KBM-7 (cell line): ENCODE data around the gene GRK2.
"Not testable (repeated sequence)": the region's sequence is repeated elsewhere in the genome, so short reads cannot be mapped to it uniquely, and the experiment has no call there.

Source experiments
- DNase-seq: peaks from one replicate; pipeline ENCODE4 v3.0.0-alpha.2; 2015
- in situ Hi-C: fragments of 300-500 bp; cut with MboI; formaldehyde crosslinking; loops from 2 replicates; pipeline ENCODE4 v1.14.3; 2020; ENCODE audit warnings: low sequenced_read_pairs, low pct_unique_long_range_greater_than_20kb, mixed read lengths

GRK2 gene

DNA sequence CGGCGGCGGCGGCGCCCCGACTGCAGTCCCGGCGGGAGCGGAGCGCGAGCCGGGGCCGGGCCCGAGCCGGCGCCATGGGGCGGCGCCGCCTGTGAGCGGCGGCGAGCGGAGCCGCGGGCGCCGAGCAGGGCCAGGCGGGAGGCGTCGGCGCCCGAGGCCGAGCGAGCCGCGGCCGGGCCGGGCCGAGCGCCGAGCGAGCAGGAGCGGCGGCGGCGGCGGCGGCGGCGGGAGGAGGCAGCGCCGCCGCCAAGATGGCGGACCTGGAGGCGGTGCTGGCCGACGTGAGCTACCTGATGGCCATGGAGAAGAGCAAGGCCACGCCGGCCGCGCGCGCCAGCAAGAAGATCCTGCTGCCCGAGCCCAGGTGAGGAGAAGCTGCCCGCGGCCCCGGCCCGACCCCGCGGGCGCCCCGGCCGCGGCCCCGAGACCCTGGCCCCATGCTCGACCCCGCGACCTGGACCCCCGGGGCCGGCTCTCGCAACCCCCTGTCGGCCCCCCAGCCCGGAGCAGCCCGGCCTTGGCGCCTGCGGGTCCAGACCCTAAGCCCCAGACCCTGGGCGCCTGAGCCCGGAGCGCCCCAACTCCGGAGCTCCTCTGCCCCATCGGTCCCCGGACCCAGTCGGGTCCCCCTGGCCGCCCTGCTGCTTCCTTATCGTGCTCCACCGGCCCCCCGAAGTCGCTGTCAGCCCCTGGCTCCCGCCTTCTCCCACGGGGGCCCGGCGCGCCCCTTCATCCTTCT is at the start of gene GRK2:
TSS of gene GRK2 (plus strand) at position 25 of the 739 bp plus-strand sequence. CDS start at position 252, 227 bp downstream.
- in situ Hi-C loops, result no loop called here
- DNase-seq, result no peak

DNA sequence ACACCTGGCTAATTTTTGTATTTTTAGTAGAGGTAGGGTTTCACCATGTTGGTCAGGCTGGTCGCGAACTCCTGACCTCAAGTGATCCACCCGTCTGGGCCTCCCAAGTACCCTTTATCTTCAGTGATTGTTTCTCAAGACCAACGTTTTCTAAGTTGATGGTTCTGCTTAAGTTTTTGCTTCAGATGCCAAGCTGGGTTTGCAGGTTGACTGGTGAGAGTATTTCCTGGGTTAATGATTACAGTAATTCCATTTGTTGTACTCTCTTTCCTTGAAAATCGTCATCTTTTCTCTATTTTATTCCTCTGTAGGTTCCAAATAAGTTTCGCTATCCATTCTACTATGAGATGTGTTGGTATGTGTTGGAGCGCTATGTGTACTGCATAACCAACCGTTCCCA is 38.5 kb upstream of the GRK2 start:
- in situ Hi-C loops, result no loop called here
- no peak for DNase-seq

DNA sequence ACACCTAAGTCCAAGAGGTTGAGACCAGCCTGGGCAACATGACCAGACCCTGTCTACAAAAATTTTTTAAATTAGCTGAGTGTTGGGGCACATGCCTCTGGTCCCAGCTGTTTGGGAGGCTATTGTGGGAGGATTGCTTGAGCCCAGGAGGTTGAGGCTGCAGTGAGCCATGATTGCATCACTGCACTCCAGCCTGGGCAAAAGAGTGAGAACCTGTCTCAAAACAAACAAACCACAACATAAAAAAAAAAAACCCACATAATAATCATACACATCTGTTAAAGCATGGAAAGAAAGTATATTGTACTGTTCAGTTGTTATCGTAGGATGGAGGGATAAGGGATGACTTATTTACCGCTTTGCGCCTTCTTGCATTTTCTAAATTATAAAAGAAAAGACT is 35.9 kb upstream of the GRK2 start:
- in situ Hi-C loops, result no loop called here
- no peak for DNase-seq

DNA sequence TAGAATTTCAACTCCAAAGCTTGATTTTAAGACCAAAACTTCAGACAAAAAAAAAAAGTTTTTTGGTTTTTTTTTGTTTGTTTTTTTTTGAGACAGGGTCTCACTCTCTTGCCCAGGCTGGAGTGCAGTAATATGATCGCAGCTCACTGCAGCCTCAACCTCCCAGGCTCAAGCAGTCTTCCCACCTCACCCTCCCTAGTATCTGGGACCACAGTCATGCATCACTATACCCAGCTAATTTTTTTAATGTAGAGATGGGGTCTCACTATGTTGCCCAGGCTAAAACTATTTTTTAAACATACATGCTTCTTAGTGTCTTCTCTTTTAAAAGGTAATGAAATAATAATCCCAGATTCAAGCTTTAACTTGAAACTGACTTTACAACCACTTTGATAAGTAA is 35.4 kb upstream of the GRK2 start:
- no peak for DNase-seq
- in situ Hi-C loops, result no loop called here

DNA sequence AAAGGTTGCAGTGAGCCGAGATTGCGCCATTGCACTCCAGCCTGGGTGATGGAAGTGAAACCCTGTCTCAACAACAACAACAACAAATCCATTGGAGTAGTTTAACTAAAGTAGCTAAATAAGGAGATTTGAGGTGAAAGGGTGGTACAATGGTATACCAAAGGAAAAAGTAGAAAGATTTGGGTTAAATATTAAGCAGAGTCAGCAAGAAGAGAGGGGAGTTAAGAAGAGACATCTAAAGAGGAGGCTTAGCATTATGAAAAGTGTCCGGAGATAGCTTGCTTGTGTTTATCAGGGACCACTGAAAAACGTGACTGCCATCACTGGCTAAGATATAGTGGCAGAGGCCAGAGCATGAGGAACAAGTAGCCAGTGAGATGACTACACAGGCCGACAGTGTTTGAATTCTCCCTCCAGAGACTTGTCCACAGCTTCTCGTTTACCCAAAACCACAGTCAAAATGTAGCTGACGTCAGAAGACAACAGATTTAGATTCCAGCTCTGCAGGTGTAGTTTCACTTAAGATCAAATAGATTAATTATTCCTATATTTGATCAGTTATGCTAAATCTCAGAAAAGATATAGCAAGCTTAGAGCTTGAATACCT is 32.6 kb upstream of the GRK2 start:
- in situ Hi-C loops, result no loop called here
- DNase-seq, result no peak

DNA sequence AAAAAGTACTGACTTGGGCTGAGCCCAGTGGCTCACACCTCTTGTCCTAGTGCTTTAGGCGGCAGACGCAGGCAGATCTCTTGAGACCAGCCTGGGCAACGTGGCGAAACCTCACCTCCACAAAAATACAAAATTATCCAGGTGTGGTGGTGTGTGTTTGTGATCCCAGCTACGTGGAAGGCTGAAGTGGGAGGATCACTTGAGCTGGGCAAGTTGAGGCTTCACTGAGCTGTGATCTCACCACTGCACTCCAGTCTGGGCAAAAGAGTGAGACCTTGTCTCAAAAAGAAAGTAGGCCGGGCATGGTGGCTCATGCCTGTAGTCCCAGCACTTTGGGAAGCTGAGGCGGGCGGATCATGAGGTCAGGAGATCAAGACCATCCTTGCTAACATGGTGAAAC is 31.7 kb upstream of the GRK2 start:
- DNase-seq, in situ Hi-C loops: not testable (repeated sequence)

DNA sequence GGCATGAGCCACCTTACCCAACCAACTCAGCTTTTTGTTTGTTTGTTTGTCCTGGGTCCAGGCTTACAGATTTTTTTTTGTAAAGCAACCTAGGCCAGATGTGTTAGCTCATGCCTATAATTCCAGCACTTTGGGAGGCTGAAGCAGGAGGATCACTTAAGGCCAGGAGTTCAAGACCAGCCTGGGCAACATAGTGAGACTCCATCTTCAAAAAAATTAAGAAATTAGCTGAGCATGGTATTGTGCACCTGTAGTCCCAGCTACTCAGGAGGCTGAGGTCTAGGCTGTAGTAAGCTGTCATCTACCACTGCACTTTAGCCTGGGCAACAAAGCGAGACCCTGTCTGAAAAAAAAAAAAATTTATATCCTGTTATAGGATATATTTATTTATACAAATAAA is 28.7 kb upstream of the GRK2 start:
- no peak for DNase-seq
- in situ Hi-C loops, result no loop called here

DNA sequence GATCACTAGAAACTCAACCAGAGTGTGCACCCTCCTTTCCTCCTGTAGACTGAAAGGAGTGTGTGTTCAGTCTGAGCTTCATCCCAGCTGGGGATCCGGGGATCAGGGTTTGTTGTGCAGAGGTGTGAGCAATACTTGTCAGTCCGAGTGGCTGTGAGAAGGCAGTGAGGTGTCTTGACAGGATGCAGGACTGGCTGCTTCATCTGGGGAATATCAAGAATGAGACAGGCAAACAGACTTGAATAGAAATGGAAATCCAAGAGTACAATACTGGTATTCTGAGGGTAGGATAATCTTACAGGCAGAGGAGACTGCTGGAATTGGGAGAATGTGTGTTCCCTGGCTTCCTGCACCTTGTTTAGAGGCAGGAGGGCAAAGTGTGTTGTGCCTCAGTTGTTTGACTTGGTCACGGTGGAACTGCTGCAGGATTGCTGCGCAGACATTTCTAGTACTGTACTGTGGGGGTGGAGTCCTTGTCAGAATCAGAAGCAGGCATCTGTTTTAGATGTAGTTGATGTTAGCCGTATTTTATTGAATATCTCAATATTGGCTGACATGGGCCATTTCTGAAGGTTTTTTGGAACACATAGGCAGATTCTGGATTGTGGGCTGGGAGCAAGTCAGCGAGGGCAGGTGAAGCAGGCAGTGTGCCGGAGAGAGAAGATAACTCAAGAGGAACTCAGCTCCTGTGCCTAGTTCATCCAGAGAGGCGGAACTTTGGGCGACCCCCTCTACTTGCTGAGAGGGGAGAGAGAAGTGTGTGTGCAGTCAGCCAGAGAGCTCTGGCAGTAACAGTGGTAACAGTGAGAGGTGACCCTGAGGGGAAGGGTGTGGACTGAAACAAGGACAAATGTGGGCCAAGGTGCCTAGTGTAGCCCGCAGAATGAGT is 27.1 kb upstream of the GRK2 start:
- in situ Hi-C loops, result no loop called here
- DNase-seq, result no peak

DNA sequence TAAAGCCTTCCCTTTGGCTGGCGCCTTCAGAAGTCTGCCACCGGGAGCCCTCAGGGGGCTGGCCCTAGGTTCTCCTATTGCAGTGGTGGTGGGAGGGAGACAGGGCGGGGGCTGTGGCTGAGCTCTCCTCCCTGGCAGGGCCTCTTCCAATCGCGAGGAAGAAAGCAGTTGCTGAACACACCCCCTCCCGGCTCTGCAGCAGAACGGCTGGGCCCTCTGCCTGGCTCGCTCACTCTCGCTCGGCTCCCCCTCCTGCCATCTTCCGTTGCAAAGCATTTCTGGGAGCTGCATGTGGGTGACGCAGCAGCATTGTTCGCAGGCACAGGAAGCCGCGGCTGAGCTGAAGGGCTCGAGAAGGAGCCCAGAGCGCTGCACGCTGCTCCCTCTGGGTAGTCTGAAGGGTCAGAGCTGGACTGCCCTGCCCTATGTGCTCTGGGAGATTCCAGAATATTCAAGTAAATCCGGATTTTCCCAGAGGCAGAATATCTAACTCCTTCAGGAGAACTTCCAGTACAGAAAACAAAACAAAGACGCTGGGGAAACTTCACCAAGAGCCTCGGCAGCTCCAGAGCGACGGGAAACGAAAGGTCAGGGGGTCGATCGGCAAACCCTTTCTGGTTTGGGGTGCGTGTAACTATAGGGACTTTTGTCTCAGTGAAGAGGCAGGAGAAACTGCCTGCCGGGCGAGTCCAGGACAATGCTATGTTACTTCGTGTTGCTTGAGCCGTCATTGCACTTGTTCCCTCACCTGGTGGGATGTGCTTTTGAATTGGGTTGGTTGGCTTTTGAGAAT is 26.3 kb upstream of the GRK2 start:
- peak; percentile 99 for DNase-seq
- in situ Hi-C loops, result no loop called here

DNA sequence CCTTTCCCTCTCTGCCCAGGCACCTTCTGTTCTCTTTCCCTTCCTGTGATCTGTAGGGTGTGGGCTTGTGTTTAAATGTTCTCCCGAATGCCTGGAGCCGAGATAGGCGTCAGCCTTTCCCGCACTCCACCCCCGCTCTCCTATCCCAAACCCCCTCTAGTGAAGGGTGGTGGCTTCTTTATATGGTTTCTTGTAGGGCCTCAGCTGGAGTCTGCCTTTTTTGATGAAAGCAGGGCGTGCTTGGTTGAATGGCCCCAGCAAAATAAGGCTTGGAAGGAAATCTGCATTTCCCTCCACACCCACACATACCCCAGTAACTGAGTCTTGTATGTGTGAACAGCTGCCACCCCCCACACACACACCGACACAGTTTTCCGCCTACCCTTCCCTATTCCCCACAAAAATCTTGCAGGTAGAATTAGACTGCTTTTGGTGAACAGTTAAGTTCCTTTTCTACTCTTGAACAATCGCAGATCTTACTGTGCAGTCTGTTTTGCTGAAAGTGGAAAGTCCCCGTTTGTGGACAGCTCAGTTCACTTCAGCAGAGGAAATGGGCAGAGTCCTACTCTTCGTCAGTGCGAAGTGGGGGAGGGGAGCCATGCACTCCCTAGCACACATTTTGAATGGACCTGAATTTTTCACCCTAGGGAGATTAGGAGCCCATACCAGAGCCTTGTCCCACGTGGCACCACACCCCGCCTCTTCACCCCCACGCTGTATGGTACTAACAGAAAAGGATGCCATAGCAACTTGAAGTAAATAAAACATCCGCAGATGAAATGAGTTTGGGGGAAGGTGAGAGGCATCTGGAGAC is 25.5 kb upstream of the GRK2 start:
- DNase-seq, result peak; percentile 78
- in situ Hi-C loops, result no loop called here

DNA sequence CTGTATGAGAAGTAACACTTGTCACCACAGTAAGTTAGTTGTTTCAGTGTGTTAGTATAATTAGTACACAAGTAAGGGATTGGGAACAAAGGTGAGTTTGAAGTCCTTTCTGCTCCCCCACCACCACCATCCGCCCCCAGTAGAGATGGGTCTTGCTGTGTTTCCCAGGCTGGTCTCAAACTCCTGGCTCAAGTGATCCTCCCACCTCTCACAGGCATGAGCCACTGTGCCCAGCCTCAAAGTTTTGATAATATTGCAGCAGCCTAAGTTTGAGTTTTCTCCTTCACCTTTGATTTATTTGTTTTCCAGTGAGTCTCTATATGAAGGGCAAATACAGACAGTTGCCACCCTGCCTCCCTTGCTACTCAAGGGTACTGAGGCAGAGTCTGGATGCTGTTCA is 23.7 kb upstream of the GRK2 start:
- DNase-seq, result no peak
- in situ Hi-C loops, result no loop called here

DNA sequence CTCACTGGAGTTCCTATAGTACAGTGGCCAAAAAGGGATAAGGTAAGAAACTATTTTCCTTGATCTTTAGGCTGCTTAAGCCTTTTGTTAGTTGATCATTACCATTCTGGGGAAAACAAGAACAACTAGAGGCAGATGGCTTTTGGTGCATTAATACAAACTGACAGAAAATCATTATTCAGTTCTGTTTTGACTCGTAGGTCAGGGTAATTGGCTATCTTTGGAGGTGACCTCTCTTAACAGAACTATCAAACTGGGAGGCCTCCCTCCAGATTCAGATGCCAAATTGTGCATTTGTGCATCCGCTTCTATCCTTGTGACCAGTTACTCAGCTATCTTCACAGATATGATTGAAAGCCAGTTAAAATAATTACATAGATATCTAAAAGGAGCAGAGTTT is 23.2 kb upstream of the GRK2 start:
- in situ Hi-C loops, result no loop called here
- DNase-seq, result no peak

DNA sequence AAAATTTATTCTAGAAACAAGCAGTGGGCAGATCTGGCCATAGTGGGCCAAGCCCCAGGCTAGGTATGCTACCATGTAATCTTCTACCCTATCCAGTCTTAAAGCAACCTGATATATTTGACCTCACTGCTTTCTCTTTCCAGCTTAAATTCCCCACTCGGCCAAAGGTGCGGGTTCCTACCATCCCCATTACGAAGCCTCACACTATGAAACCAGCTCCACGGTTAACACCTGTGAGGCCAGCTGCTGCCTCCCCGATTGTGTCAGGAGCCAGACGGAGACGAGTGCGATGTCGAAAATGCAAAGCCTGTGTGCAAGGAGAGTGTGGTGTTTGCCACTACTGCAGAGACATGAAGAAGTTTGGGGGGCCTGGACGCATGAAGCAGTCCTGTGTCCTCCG is 21.2 kb upstream of the GRK2 start:
- DNase-seq, result no peak
- in situ Hi-C loops, result no loop called here

DNA sequence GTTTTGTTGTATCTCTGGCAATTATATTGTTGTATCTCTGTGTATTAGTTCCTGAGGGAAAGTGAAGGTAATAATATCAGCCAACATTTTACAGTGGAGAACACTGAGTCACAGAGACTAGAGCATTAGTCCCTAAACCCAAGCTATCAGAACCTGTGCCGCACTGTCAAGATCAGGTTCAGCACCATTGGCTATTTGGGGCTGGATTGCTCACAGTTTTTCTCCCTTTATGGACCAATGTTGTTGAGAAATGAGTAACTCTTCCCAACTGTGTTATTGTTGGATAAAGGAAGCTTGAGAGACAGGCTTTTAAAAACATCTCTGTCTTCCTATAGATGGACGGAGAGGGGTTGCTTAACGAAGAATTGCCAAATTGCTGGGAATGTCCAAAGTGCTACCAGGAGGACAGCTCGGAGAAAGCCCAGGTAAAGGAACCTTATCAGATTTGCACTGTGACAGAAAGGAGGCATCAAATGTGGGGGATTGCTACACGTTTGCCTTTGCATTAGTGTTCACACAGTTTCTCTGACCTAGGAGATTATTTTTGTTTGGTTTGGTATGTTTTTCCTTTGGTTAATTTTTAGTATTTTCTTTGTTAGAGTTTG is 18.2 kb upstream of the GRK2 start:
- in situ Hi-C loops, result no loop called here
- no peak for DNase-seq

DNA sequence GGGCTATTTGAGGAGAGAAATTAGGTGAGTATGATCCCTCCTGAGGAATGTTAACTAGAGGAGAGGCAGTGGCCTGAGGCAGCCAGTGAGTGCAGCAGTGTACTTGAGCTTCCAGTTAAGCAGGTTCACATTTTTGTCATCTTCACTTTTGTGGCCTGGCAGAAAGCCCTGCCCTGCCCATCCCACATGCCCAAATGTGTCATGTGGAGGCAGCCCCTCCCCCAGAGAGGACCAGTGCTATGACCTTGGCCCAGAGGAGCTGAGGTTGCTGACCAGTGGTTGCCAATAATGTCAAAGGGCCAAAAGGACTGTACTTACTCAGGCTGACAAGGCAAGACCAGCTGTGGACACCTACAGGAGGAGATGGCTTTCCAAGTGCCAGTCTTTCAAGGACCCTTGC is 17.6 kb upstream of the GRK2 start:
- no peak for DNase-seq
- in situ Hi-C loops, result no loop called here

DNA sequence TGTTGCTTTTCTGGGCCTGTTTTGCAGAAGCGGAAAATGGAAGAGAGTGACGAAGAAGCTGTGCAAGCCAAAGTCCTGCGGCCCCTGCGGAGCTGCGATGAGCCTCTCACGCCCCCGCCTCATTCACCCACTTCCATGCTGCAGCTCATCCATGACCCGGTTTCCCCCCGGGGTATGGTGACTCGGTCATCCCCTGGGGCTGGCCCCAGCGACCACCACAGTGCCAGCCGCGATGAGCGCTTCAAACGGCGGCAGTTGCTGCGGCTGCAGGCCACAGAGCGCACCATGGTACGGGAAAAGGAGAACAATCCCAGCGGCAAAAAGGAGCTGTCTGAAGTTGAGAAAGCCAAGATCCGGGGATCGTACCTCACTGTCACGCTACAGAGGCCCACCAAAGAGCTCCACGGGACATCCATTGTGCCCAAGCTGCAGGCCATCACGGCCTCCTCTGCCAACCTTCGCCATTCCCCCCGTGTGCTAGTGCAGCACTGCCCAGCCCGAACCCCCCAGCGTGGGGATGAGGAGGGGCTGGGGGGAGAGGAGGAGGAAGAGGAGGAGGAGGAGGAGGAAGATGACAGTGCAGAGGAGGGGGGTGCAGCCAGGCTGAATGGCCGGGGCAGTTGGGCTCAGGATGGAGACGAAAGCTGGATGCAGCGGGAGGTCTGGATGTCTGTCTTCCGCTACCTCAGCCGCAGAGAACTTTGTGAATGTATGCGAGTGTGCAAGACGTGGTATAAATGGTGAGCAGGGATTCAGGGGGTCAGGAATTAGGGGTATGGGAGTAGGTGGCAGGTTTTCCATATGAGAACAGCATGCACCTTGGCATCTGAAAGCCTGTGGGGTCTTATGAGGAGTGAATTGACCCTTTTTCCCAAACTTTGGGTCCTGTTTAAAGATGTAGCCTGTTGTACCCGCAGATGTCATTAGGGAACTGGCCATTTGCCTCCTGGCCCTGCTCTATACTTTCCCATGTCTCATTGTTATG is 15.9 kb upstream of the GRK2 start:
- no peak for DNase-seq
- in situ Hi-C loops, result no loop called here

DNA sequence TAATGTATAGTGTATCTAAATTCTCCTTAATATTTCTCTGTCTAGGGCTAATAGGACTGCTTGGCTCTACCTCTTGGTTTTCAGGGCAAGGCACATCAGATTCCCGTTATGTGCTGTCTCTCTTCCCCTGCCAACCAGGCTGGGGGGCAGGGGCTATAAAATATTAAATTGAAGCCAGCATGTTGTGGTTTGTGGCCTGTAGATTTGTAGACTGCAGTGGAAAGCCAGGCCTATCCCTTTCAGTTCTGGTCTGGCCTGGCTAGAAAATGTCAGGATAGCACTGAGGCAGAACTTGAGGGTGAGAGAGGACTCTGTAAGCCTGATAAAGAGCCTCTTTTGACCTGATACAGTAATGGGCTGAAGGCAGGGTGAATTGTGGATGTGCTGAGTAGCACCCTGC is 14.4 kb upstream of the GRK2 start:
- in situ Hi-C loops, result no loop called here

More for the DNA sequence above, 14.4 kb upstream of the GRK2 start:
- no peak for DNase-seq
